ENCODE measurements around the gene BBS7.

DNA sequence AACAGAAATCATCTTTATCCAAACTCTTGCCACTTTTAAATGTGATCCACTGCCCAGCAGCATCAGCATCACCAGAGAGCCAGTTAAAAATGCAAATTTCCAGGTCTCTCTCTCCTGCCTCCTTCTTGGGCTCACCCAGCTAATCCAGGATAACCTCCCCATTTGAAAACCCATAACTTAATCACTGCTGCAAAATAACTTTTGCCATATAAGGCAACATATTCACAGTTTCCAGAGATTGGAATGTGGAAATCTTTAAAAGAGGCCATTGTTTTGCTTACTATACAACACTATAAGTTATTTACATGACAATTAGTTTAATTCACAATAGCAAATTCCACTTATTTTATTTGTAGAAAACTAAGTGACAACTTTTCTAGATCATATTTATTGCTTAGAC, 74.0 kb downstream of the BBS7 start:
- TF ChIP-seq, protein P1, sequence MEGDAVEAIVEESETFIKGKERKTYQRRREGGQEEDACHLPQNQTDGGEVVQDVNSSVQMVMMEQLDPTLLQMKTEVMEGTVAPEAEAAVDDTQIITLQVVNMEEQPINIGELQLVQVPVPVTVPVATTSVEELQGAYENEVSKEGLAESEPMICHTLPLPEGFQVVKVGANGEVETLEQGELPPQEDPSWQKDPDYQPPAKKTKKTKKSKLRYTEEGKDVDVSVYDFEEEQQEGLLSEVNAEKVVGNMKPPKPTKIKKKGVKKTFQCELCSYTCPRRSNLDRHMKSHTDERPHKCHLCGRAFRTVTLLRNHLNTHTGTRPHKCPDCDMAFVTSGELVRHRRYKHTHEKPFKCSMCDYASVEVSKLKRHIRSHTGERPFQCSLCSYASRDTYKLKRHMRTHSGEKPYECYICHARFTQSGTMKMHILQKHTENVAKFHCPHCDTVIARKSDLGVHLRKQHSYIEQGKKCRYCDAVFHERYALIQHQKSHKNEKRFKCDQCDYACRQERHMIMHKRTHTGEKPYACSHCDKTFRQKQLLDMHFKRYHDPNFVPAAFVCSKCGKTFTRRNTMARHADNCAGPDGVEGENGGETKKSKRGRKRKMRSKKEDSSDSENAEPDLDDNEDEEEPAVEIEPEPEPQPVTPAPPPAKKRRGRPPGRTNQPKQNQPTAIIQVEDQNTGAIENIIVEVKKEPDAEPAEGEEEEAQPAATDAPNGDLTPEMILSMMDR (conservative IDR thresholded peaks at IDR 0.05; ENCODE audit: low read length) = no peak
- no peak for TF ChIP-seq EZH2phosphoT487 (IDR thresholded peaks at IDR 0.05; ENCODE audit: borderline replicate concordance)

All from Loucy (cell line).